ENCODE data around the gene C1QC. TPM values are rescaled to one million over a fixed set of nuclear protein-coding genes. Genes with fewer than 3 reads are reported as not detected.

C1QC gene
- total and polyA plus RNA-seq, 2 of the 8 experiments (the other 6 are each of a cell fraction or from before 2014, with no cell fraction given): not detected

GRCh38 chr1:22629886-22630285, 13.5 kb upstream of the C1QC start:
- Histone ChIP-seq H2BK12ac (ENCODE audit: low read depth, low read length) (no peak overlapping the region; the same call in none of the 2 replicates), H2AFZ (ENCODE audit: low read length) (peak overlapping the region; percentile 83), H3K4me3 (ENCODE audit: extremely low read depth in 1 of 4, insufficient read depth in 2 of 4, low read depth in 3 of 4, low read length in 4 of 4) (peak overlapping the region in 1 of 4 experiments; percentile 18; a peak in 1 of 8 replicates), H3K56ac (replicated peaks; ENCODE audit: insufficient read length, low read depth, low read length) (no peak overlapping the region), H3K9me3 (ENCODE audit: insufficient read depth in 2 of 2, low read depth in 1 of 2, low read length in 1 of 2) (peaks cover 1 to 5% of the 10 kb centered on the region in 2 experiments; a peak in 2 of 4 replicates), H3K14ac (ENCODE audit: insufficient read length) (no peak overlapping the region), H3K27ac (ENCODE audit: low read depth, low read length) (no peak overlapping the region), H3K18ac (ENCODE audit: extremely low read depth, low read length) (peak overlapping the region; percentile 75; the same call in 1 of the 2 replicates), H2BK15ac (ENCODE audit: low read length) (0 out of 2 replicates have a peak overlapping the region, but pooled peaks have one; percentile 82), H4K91ac (replicated peaks; ENCODE audit: insufficient read length, low read length) (no peak overlapping the region), H3K23me2 (ENCODE audit: low read depth, low read length) (no peaks in the 10 kb centered on the region; the same call in 1 of the 2 replicates), H2BK120ac (replicated peaks; ENCODE audit: low read depth, low read length) (no peak overlapping the region), H3K4ac (replicated peaks; ENCODE audit: insufficient read length, low read depth, low read length) (no peak overlapping the region), H3K9ac (replicated peaks in 1 of 4; ENCODE audit: extremely low read depth in 1 of 4, low read depth in 3 of 4, low read length in 3 of 4) (no peak overlapping the region), H3K36me3 (ENCODE audit: control insufficient read depth in 2 of 4, insufficient read depth in 4 of 4, low read length in 3 of 4) (no peaks in the 10 kb centered on the region), H4K20me1 (replicated peaks in 1 of 2; ENCODE audit: control insufficient read depth in 1 of 2, insufficient read depth in 2 of 2, low read length in 2 of 2) (peaks cover 0 to 3% of the 10 kb centered on the region in 2 experiments), H3K4me1 (replicated peaks in 1 of 4; ENCODE audit: control insufficient read depth in 3 of 4, insufficient read depth in 4 of 4, low read length in 3 of 4) (peaks cover 6 to 33% (median 21%) of the 10 kb centered on the region in 4 experiments), H2AK5ac (ENCODE audit: low read depth, low read length) (no peak overlapping the region), H2BK5ac (ENCODE audit: low read depth, low read length) (peak overlapping the region; percentile 47; the same call in 1 of the 2 replicates), H3K27me3 (replicated peaks in 1 of 4; ENCODE audit: control insufficient read depth in 3 of 4, extremely low read depth in 1 of 4, insufficient read depth in 3 of 4, low read length in 3 of 4) (no peaks in the 10 kb centered on the region), H3K79me2 (ENCODE audit: control insufficient read depth in 1 of 2, insufficient read depth in 2 of 2, low read length in 2 of 2) (no peaks in the 10 kb centered on the region), H3K23ac (ENCODE audit: insufficient read length) (no peak overlapping the region), H3K79me1 (ENCODE audit: low read depth, low read length) (no peaks in the 10 kb centered on the region), H2BK20ac (ENCODE audit: low read length) (peak overlapping the region; percentile 77; the same call in 1 of the 2 replicates), H4K8ac (ENCODE audit: extremely low read depth, insufficient read depth, low read length) (no peak overlapping the region), H4K5ac (ENCODE audit: insufficient read length, low read depth, low read length) (no peak overlapping the region), H3K4me2 (ENCODE audit: insufficient read depth in 1 of 2, low read depth in 2 of 2, low read length in 2 of 2) (peak overlapping the region; percentile 35 to 51; a peak in 3 of 4 replicates)
- FAIRE-seq: peak; percentile 19
- ChIA-PET CTCF (ENCODE audit: partially characterized antibody) (interaction anchor here (1.0 to 1.3 kb wide), 3 partner anchors 102 to 210 kb away, joined by 3 to 4 read pairs (median 3); no protein-coding TSS in a partner anchor), POLR2A (ENCODE audit: partially characterized antibody) (no interaction called here)
- WGBS, 2 experiments (ENCODE audit: extremely low coverage in 1 of 2, insufficient coverage in 1 of 2, insufficient read length in 1 of 2, insufficient replicate concordance in 2 of 2, low coverage in 1 of 2, low lambda C conversion rate in 2 of 2, missing lambda C conversion rate in 1 of 2): 5% methylated on average over 2 of the region's 2 CpGs; no CpG with 5 or more reads in 1 of the 2 experiments
- DNase-seq (ENCODE audit: low read depth in 1 of 2, low spot score in 2 of 2): no peak
- TF ChIP-seq NANOG (IDR thresholded peaks at IDR 0.05; ENCODE audit: insufficient read depth, low read depth, low read length, poor library complexity, severe bottlenecking) (no peak), SIX5 (IDR thresholded peaks at IDR 0.05; ENCODE audit: low read depth, low read length) (no peak), EP300 (IDR thresholded peaks at IDR 0.05; ENCODE audit: borderline replicate concordance in 1 of 2, low read depth in 2 of 2, low read length in 2 of 2) (no peak)

Data from H1 (cell line).